ENCODE measurements around the gene GPR183. TPM values are rescaled to one million over a fixed set of nuclear protein-coding genes. Genes with fewer than 3 reads are reported as not detected.

Gene GPR183
- total and polyA plus RNA-seq, 2 of the 8 experiments (the other 6 are each of a cell fraction or from before 2014, with no cell fraction given): not detected

DNA sequence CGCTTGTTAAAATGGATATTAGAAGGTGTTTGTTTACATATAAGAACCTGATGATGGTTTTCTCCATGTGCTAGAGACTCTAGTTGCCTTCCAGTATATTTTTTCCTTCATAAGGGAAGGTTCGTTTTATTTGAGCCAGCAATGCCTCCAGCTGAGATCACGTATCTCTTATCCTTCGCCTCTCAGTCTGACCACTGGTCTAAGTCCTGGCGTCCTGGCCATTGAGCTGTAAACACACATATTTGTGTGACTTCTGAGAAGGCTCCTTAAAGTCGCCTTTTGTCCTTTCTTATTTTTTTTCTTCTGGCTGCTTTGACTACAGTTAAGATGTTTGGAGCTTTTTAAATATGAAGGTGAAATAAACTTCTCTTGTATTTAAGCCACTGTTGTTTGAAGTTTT is 23.7 kb upstream of the GPR183 start (continued):
- TF ChIP-seq RNF2 (IDR thresholded peaks at IDR 0.05; ENCODE audit: borderline replicate concordance, low read depth, low read length, missing control alignments, poor library complexity, severe bottlenecking) (no peak), TAF1 (IDR thresholded peaks at IDR 0.05; ENCODE audit: low read depth, low read length) (no peak)
- TF ChIP-seq, protein P1, sequence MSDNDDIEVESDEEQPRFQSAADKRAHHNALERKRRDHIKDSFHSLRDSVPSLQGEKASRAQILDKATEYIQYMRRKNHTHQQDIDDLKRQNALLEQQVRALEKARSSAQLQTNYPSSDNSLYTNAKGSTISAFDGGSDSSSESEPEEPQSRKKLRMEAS (IDR thresholded peaks at IDR 0.05): no peak
- TF ChIP-seq, protein P2, sequence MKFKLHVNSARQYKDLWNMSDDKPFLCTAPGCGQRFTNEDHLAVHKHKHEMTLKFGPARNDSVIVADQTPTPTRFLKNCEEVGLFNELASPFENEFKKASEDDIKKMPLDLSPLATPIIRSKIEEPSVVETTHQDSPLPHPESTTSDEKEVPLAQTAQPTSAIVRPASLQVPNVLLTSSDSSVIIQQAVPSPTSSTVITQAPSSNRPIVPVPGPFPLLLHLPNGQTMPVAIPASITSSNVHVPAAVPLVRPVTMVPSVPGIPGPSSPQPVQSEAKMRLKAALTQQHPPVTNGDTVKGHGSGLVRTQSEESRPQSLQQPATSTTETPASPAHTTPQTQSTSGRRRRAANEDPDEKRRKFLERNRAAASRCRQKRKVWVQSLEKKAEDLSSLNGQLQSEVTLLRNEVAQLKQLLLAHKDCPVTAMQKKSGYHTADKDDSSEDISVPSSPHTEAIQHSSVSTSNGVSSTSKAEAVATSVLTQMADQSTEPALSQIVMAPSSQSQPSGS (IDR thresholded peaks at IDR 0.05; ENCODE audit: low read length): no peak
